Chondrocyte (in vitro differentiated cells): ENCODE data around the gene RIBC2. TPM values are rescaled to one million over a fixed set of nuclear protein-coding genes. Genes with fewer than 3 reads are reported as not detected.

ENCODE experiments used
- DNase-seq: peaks from one replicate; pipeline ENCODE4 v3.0.0; 2021; ENCODE audit warnings: mixed read lengths, low spot score
- H3K27ac Mint-ChIP-seq: one replicate; pipeline ENCODE4 v1.8.0; 2021; ENCODE audit warnings: mild to moderate bottlenecking, moderate library complexity, mixed read lengths; ENCODE audit not compliant: unreplicated experiment
- H3K27me3 Mint-ChIP-seq: 2 replicates; pipeline ENCODE4 v1.8.0; 2021; ENCODE audit warnings: low read depth, mixed read lengths
- H3K36me3 Mint-ChIP-seq: 2 replicates; pipeline ENCODE4 v1.8.0; 2021; ENCODE audit warnings: low read depth, mixed read lengths
- H3K4me1 Mint-ChIP-seq: 2 replicates; pipeline ENCODE4 v1.8.0; 2021; ENCODE audit warnings: low read depth, mild to moderate bottlenecking, mixed read lengths
- H3K4me3 Mint-ChIP-seq: one replicate; pipeline ENCODE4 v1.8.0; 2021; ENCODE audit warnings: mild to moderate bottlenecking, moderate library complexity, mixed read lengths; ENCODE audit not compliant: unreplicated experiment
- H3K9me3 Mint-ChIP-seq: 2 replicates; pipeline ENCODE4 v1.8.0; 2021; ENCODE audit warnings: low read depth, mixed read lengths
- total RNA-seq: library from RNA; stranded (reverse); gene quantifications from 3 replicates; pipeline ENCODE4 v1.2.1, GENCODE V29; 2021
- TF ChIP-seq, protein P1 (sequence below): fragments of 200-600 bp; sonication (generic); IDR thresholded peaks from 2 replicates; pipeline ENCODE4 v1.5.0; 2021; ENCODE audit warnings: antibody characterized with exemption, mild to moderate bottlenecking, moderate library complexity

Gene RIBC2
- total RNA-seq, 1 donor from 2014 or later: not detected

DNA sequence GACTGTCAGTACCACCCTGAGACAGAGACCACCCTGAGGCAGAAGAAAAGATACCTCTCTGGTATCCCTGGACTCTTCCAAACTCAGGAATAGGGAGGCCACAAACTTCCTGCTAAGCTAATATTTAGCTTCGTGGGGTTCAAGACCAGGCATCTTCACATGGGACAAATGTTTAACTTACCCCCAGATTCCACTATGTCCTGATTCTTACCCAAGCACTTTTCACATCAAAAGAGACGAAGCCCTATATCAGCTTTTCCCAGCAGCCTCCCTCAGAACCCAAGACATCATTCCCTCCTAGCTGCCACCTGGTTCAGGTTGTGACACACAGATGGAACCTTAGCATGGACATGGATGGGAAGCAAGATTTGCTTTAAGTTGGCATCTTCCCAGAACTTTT is 32.1 kb upstream of the RIBC2 start:
- Mint-ChIP-seq H3K9me3 (no peaks in the 10 kb centered on the region), H3K27ac (no peak overlapping the region), H3K36me3 (peaks cover 1% of the 10 kb centered on the region), H3K27me3 (peaks cover 5% of the 10 kb centered on the region), H3K4me3 (no peak overlapping the region), H3K4me1 (no peaks in the 10 kb centered on the region)
- DNase-seq: no peak
- TF ChIP-seq, protein P1, sequence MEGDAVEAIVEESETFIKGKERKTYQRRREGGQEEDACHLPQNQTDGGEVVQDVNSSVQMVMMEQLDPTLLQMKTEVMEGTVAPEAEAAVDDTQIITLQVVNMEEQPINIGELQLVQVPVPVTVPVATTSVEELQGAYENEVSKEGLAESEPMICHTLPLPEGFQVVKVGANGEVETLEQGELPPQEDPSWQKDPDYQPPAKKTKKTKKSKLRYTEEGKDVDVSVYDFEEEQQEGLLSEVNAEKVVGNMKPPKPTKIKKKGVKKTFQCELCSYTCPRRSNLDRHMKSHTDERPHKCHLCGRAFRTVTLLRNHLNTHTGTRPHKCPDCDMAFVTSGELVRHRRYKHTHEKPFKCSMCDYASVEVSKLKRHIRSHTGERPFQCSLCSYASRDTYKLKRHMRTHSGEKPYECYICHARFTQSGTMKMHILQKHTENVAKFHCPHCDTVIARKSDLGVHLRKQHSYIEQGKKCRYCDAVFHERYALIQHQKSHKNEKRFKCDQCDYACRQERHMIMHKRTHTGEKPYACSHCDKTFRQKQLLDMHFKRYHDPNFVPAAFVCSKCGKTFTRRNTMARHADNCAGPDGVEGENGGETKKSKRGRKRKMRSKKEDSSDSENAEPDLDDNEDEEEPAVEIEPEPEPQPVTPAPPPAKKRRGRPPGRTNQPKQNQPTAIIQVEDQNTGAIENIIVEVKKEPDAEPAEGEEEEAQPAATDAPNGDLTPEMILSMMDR: no peak

DNA sequence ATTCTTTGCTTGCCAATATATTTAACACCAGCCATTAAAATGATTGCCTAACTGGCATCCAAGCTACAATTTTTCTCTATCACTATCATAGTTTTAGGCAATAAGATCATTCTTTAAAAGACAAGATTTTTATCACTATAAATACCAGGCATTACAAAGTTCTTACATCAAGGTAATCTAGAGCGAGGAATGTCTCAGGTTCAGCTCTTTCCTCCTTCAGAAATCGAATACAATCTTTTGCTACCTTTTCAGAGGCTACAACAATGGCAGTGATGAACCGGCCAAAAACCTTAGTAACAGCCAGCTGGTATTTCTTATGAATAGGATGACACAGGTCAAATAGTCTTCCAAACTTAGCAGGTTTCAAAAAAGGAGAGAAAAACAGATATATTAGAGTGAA is 23.9 kb upstream of the RIBC2 start:
- H3K4me3 Mint-ChIP-seq: no peak overlapping the region
- no peaks in the 10 kb centered on the region for H3K4me1 Mint-ChIP-seq
- no peaks in the 10 kb centered on the region for H3K9me3 Mint-ChIP-seq
- peaks cover 2% of the 10 kb centered on the region for H3K36me3 Mint-ChIP-seq
- no peak overlapping the region for H3K27ac Mint-ChIP-seq
- TF ChIP-seq, protein P1: no peak
- peaks cover 31% of the 10 kb centered on the region for H3K27me3 Mint-ChIP-seq
- DNase-seq: no peak

DNA sequence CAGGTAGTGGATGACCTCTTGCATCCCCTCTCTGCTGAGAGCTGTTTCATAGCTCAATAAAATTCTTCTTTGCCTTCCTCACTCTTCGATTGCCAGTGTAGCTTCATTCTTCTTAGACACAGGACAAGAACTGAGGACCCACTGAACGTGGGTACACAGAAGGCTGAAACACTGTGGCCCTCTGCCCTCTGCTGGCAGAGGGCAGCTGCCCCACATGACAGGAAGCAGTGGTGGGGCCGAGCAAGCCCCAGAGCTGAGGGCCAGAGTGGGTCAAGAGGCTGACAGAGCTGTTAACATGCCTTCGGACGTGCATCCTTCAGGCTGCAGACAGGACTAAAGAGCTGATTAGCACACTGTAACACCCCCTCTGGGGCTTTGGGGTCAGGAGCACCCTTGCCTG is 15.7 kb upstream of the RIBC2 start:
- Mint-ChIP-seq H3K9me3 (no peaks in the 10 kb centered on the region), H3K4me1 (no peaks in the 10 kb centered on the region), H3K36me3 (peaks cover 2% of the 10 kb centered on the region), H3K27ac (no peak overlapping the region), H3K27me3 (peaks cover 17% of the 10 kb centered on the region), H3K4me3 (no peak overlapping the region)
- DNase-seq: no peak
- TF ChIP-seq, protein P1: peak; percentile 11

DNA sequence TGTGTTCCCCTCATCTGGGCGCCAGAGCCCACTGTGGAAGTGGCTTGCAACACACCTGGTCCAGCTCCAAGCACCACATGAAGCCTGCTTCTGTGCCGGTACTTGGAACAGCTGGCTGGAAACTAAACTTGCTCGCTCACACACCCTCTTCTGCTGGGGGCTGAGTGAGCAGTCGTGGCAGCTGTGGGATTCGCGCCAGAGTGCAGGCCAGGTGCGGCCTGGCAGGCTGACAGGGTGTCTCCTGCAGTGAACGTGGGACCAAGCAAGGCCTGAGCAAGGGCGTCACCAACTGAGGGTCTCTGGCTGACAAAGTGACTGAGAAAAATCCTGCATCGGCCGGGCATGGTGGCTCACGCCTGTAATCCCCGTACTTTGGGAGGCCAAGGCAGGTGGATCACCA is 15.3 kb upstream of the RIBC2 start:
- DNase-seq: peak; percentile 67
- Mint-ChIP-seq H3K4me3 (no peak overlapping the region), H3K4me1 (no peaks in the 10 kb centered on the region), H3K36me3 (peaks cover 2% of the 10 kb centered on the region), H3K27ac (no peak overlapping the region), H3K27me3 (peaks cover 17% of the 10 kb centered on the region), H3K9me3 (no peaks in the 10 kb centered on the region)
- TF ChIP-seq, protein P1: no peak

DNA sequence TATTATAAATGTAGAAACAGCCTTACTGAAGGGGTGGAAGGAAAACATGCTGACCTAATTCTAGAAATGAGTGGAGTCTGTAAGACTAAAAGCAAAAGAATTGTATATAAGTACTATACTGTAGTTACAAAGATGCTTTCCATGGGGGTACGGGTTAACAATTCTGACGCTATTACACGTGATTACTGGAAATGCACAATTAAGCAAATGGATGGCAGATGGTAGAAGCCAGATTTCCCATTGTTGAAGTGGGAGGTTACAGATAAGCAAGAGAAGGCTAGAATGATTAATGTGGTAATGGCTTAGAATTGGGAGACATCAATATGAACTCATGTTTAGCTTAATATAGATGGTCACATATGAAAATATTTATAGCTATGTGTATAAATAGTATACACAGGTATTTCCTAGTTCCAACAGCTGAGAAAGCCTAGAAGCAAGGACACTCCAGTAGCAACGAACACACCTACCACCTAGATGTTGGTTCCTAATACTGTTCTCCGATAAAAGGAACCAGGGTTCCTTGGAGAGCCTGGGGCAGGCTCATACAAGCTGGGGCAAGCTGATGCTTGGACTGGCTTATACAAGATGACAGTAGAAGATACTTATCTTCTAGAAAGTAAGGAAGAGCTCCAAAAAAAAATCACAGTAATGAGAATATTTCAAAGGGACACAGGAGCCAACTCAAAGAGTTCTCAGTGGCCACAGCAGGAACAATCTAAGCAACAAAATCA is 13.6 kb upstream of the RIBC2 start:
- TF ChIP-seq, protein P1: no peak
- no peak for DNase-seq
- peaks cover 17% of the 10 kb centered on the region for H3K27me3 Mint-ChIP-seq
- H3K4me3 Mint-ChIP-seq: no peak overlapping the region
- no peaks in the 10 kb centered on the region for H3K9me3 Mint-ChIP-seq
- H3K4me1 Mint-ChIP-seq: no peaks in the 10 kb centered on the region
- H3K27ac Mint-ChIP-seq: no peak overlapping the region
- peaks cover 2% of the 10 kb centered on the region for H3K36me3 Mint-ChIP-seq
